K562 (cell line): ENCODE measurements around the gene PLXDC1. TPM values are rescaled to one million over a fixed set of nuclear protein-coding genes. Genes with fewer than 3 reads are reported as not detected.

ENCODE experiments used
- ATAC-seq: fragments of 200-7000 bp; cut with Tn5 transposase; 3 replicates; pipeline ENCODE4 v1.9.1; 2020; ENCODE audit warnings: moderate library complexity
- BruUV-seq: library from RNA; stranded (reverse); fragments of 400-500 nt; replicated peaks from 2 replicates; lab custom pipeline; 2021; lab: Mats Ljungman, UMichigan
- CTCF ChIA-PET: fragments of 300-600 bp; formaldehyde crosslinking; extraction: SDS; loops from one replicate; lab custom pipeline; 2021; ENCODE audit warnings: low intra/inter-chr PET ratio; lab: Yijun Ruan, JAX
- POLR2A ChIA-PET: fragments of 300-600, 350-650 bp; sonication (Branson Sonifier 250); formaldehyde crosslinking; extraction: SDS; loops from one replicate; lab custom pipeline; 2021; ENCODE audit warnings: antibody characterized with exemption, inconsistent platforms; lab: Yijun Ruan, JAX
- DNase-seq, 4 experiments: peaks; one replicate each; pipeline versions ENCODE4 v3.0.0 to v3.0.0-alpha.2; 2011 to 2018; ENCODE audit warnings: low spot score in 3 of 4, mixed read lengths in 3 of 4; ENCODE audit errors: extremely low read depth in 1 of 4
- FAIRE-seq: peaks from 2 replicates; lab custom pipeline; 2011; peaks lifted over from hg19 to GRCh38; lab: Jason Lieb, UNC
- H2AFZ ChIP-seq: 2 replicates; pipeline ENCODE4 v1.6.0; 2011; ENCODE audit warnings: low read depth, low read length, control low read depth, inconsistent platforms
- H3K27ac ChIP-seq: fragments of 200-600 bp; 3 replicates; pipeline ENCODE4 v1.8.0; 2011; ENCODE audit warnings: low read depth, mild to moderate bottlenecking, control low read depth, inconsistent platforms, low read length, moderate library complexity, mixed read lengths; ENCODE audit errors: extremely low read depth
- H3K27me3 ChIP-seq, 2 experiments: fragments of 300-600 bp in 1 of 2; 2 replicates in 1 of 2; 3 replicates in 1 of 2; pipeline versions ENCODE4 v1.6.0 to v1.8.0; 2011; ENCODE audit warnings: inconsistent platforms in 2 of 2, low read length in 2 of 2, mild to moderate bottlenecking in 1 of 2, mixed read lengths in 1 of 2, moderate library complexity in 1 of 2; ENCODE audit not compliant: control insufficient read depth in 2 of 2, insufficient read depth in 2 of 2
- H3K36me3 ChIP-seq: fragments of 300-600 bp; 3 replicates; pipeline ENCODE4 v1.8.0; 2011; ENCODE audit warnings: mild to moderate bottlenecking, low read length, inconsistent platforms; ENCODE audit not compliant: control insufficient read depth, insufficient read depth
- H3K4me1 ChIP-seq, 2 experiments: fragments of 200-600 bp in 1 of 2; replicated peaks in 1 of 2; 2 replicates in 1 of 2; 3 replicates in 1 of 2; pipeline versions ENCODE4 v1.5.1 to v1.8.0; 2011; ENCODE audit warnings: inconsistent platforms in 2 of 2, low read length in 2 of 2, mild to moderate bottlenecking in 1 of 2, mixed read lengths in 1 of 2, moderate library complexity in 1 of 2; ENCODE audit not compliant: control insufficient read depth in 2 of 2, insufficient read depth in 2 of 2
- H3K4me2 ChIP-seq: 2 replicates; pipeline ENCODE4 v1.6.1; 2011; ENCODE audit warnings: low read length, control low read depth, inconsistent platforms, mixed read lengths; ENCODE audit not compliant: insufficient read depth
- H3K4me3 ChIP-seq: fragments of 200-600 bp; sonication (generic), shearing (Covaris generic); 2 replicates; pipeline ENCODE4 v1.5.1; 2016; ENCODE audit warnings: control low read depth, inconsistent platforms
- H3K79me2 ChIP-seq: fragments of 200-600 bp; 3 replicates; pipeline ENCODE4 v1.8.0; 2011; ENCODE audit warnings: low read length, inconsistent platforms; ENCODE audit not compliant: control insufficient read depth, insufficient read depth
- H3K9ac ChIP-seq, 2 experiments: 2 replicates each; pipeline versions ENCODE4 v1.6.0 to v1.6.1; 2011; ENCODE audit warnings: low read depth in 2 of 2, low read length in 2 of 2, control low read depth in 1 of 2, inconsistent platforms in 1 of 2, mild to moderate bottlenecking in 1 of 2, mixed read lengths in 1 of 2; ENCODE audit not compliant: insufficient read depth in 1 of 2
- H3K9me1 ChIP-seq: one replicate; pipeline ENCODE4 v1.6.0; 2011; ENCODE audit warnings: inconsistent platforms, mild to moderate bottlenecking, low read length, moderate library complexity; ENCODE audit not compliant: control insufficient read depth, insufficient read depth
- H3K9me3 ChIP-seq: replicated peaks from 2 replicates; pipeline ENCODE4 v1.5.1; 2011; ENCODE audit warnings: low read depth, low read length, inconsistent platforms; ENCODE audit not compliant: control insufficient read depth, insufficient read depth
- H4K20me1 ChIP-seq: replicated peaks from 2 replicates; pipeline ENCODE4 v1.6.1; 2011; ENCODE audit warnings: low read length, inconsistent platforms, mixed read lengths; ENCODE audit not compliant: control insufficient read depth, insufficient read depth
- C11orf30 ChIP-seq: fragments of 450-650 bp; IDR thresholded peaks from 2 replicates; pipeline ENCODE4 v1.6.1; 2016; ENCODE audit warnings: low read depth, mild to moderate bottlenecking
- FOXA1 ChIP-seq: fragments of 450-650 bp; IDR thresholded peaks from 2 replicates; pipeline ENCODE4 v1.6.1; 2016; ENCODE audit warnings: mild to moderate bottlenecking, borderline replicate concordance
- HMG20A ChIP-seq: fragments of 450-650 bp; formaldehyde crosslinking; conservative IDR thresholded peaks from 2 replicates; pipeline ENCODE4 v1.4.0; 2020; ENCODE audit warnings: mild to moderate bottlenecking, mixed read lengths
- KDM4B ChIP-seq, 2 experiments: fragments of 450-650 bp in 1 of 2; sonication (generic) in 1 of 2; IDR thresholded peaks; 2 replicates each; pipeline ENCODE4 v1.6.1; 2016 to 2017; ENCODE audit warnings: borderline replicate concordance in 2 of 2, antibody characterized with exemption in 1 of 2, low read depth in 1 of 2, mild to moderate bottlenecking in 1 of 2
- MAFF ChIP-seq: IDR thresholded peaks from 2 replicates; pipeline ENCODE4 v1.6.1; 2012; ENCODE audit warnings: low read length, improper control_type of control experiment
- MAFG ChIP-seq: fragments of 450-650 bp; conservative IDR thresholded peaks from 2 replicates; pipeline ENCODE4 v1.6.1; 2016; ENCODE audit warnings: missing genetic modification characterization, missing compliant biosample characterization
- NEUROD1 ChIP-seq: fragments of 150-350 bp; IDR thresholded peaks from 2 replicates; pipeline ENCODE4 v1.6.1; 2014; ENCODE audit warnings: borderline replicate concordance, low read length, low read depth; ENCODE audit not compliant: partially characterized antibody
- POLR2H ChIP-seq: IDR thresholded peaks from 2 replicates; pipeline ENCODE4 v1.6.1; 2016; ENCODE audit warnings: missing genetic modification characterization, low read depth, mild to moderate bottlenecking, control low read depth, missing compliant biosample characterization, moderate library complexity
- RBM17 ChIP-seq: fragments of 200-400 bp; formaldehyde crosslinking; IDR thresholded peaks from 2 replicates; pipeline ENCODE4 v1.6.1; 2017; ENCODE audit warnings: low read depth, mild to moderate bottlenecking, low read length, borderline replicate concordance
- SRSF9 ChIP-seq: fragments of 200-400 bp; formaldehyde crosslinking; IDR thresholded peaks from 2 replicates; pipeline ENCODE4 v1.6.1; 2017; ENCODE audit warnings: low read depth, low read length, borderline replicate concordance
- TAF9B ChIP-seq: fragments of 450-650 bp; IDR thresholded peaks from 2 replicates; pipeline ENCODE4 v1.6.1; 2018; ENCODE audit warnings: mild to moderate bottlenecking; ENCODE audit not compliant: partially characterized antibody
- ZNF609 ChIP-seq: sonication (generic); formaldehyde crosslinking; IDR thresholded peaks from 2 replicates; pipeline ENCODE4 v1.8.1; 2023; ENCODE audit warnings: missing genetic modification reagents, mild to moderate bottlenecking, borderline replicate concordance
- WGBS: fragments of 100-300 bp; shearing (Covaris generic); methylation state at CpG from one replicate; pipeline ENCODE4 v1.1.6; 2016; ENCODE audit warnings: low coverage, mixed read lengths; ENCODE audit not compliant: insufficient coverage; ENCODE audit errors: missing lambda C conversion rate; 5-methylcytosine and 5-hydroxymethylcytosine counted together
- in situ Hi-C: fragments of 300-500 bp; cut with MboI; formaldehyde crosslinking; loops from 4 replicates; pipeline ENCODE4 v1.15.0; 2018; ENCODE audit warnings: inconsistent platforms, mixed read lengths
- intact Hi-C: fragments of 100-400 bp; cut with micrococcal nuclease; formaldehyde crosslinking; loops from 2 replicates; pipeline ENCODE4 v1.14.2; 2022
- polyA plus RNA-seq, 8 experiments: library from polyadenylated mRNA; depleted of rRNA in 4 of 8; stranded (reverse) in 5 of 8; unstranded in 3 of 8; fragments of >200 nt; fragmentation: Nextera tagmentation in 2 of 8; fragmentation: Illumina TruSeq in 1 of 8; extraction: Ambion mirVana in 2 of 8; extraction: Trizol in 1 of 8; gene quantifications; 2 replicates each; pipeline versions ENCODE4 v1.2.1 to v1.2.3, GENCODE V29; 2011 to 2014; ENCODE audit warnings: inconsistent platforms in 1 of 8, missing spikeins in 1 of 8
- total RNA-seq, 7 experiments: library from RNA; depleted of rRNA in 6 of 7; stranded (reverse); fragments of >200 nt in 6 of 7; fragmentation: Illumina TruSeq in 2 of 7; extraction: Trizol in 2 of 7; gene quantifications; 2 replicates each; pipeline versions ENCODE4 v1.2.1 to v1.2.3, GENCODE V29; 2011 to 2021; ENCODE audit warnings: low replicate concordance in 1 of 7
- TF ChIP-seq, protein P1 (sequence below): fragments of 450-650 bp; formaldehyde crosslinking; IDR thresholded peaks from 2 replicates; pipeline ENCODE4 v1.4.0; 2022; ENCODE audit warnings: missing genetic modification characterization

The PLXDC1 gene
- total and polyA plus RNA-seq, 9 of the 15 experiments (the other 6 are each of a cell fraction or from before 2014, with no cell fraction given), result not detected

- TF ChIP-seq ZNF609, result no peak
- no peak for TF ChIP-seq TAF9B
- TF ChIP-seq SRSF9, result no peak
Measured at GRCh38 chr17:39126436-39126835, 25.0 kb downstream of the PLXDC1 start (continued).

DNA sequence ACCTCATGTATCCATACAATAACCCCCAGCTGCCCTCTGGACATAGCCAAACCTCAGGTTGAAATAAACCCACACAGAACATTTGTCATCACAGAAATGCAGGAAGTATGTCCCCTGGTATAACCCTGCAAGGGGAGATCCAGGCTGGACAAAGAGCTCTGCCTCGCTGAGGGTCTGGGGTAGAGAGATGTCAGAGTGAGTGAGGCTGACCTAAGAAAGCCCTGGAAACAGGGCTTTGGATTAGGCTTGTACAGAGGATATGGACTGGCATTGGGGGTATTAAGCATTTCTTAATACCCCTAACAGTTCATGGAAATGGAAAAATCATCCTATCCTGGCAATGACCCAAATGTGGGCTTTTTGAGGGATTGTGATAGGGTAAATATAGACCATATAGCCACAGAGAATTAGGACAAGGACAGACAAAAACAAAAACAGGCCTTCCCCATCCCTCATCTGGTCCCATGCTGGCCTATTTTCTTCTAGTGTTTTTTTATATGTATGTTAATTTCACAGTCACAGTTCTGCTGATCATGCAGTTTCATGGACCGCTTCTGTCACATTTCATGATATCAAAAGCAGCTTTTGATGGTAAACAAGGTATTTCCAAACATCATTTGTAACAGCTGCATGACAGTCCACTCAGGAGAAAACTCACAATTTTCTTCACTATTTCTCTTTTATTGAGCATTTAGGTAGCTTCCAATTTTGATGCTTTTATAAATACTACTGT lies 26.1 kb downstream of the PLXDC1 start:
- ChIA-PET CTCF (no interaction called here), POLR2A (interaction anchor here (1.2 kb wide), 1 partner anchor 10 kb away, joined by 5 read pairs; no protein-coding TSS in a partner anchor)
- no peak for FAIRE-seq
- H3K9me1 ChIP-seq, result no peaks in the 10 kb centered on the region
- no peak overlapping the region for H3K4me2 ChIP-seq
- WGBS, result 14% methylated on average over 2 of the region's 2 CpGs
- no peak for DNase-seq
- H3K27ac ChIP-seq, result no peak overlapping the region
- no peaks in the 10 kb centered on the region for H3K9me3 ChIP-seq
- H3K79me2 ChIP-seq, result no peaks in the 10 kb centered on the region
- H3K4me3 ChIP-seq, result no peak overlapping the region
- H3K36me3 ChIP-seq, result no peaks in the 10 kb centered on the region
- peaks cover 27 to 44% of the 10 kb centered on the region in 2 experiments for H3K27me3 ChIP-seq
- intact Hi-C loops, result no loop called here
- no peaks in the 10 kb centered on the region; the same call in 1 of the 2 replicates for H4K20me1 ChIP-seq
- H3K9ac ChIP-seq, result no peak overlapping the region
- no TSS peak for BruUV-seq
- in situ Hi-C loops, result no loop called here
- H2AFZ ChIP-seq, result no peak overlapping the region
- no peaks in the 10 kb centered on the region for H3K4me1 ChIP-seq
- no peak for ATAC-seq
- TF ChIP-seq NEUROD1 (no peak), FOXA1 (no peak), MAFF (peak; percentile 90), MAFG (peak; percentile 85), C11orf30 (peak; percentile 86), KDM4B (IDR thresholded peaks at IDR 0.05; ENCODE audit: borderline replicate concordance in 2 of 2, low read depth in 1 of 2) (no peak), HMG20A (CRISPR knock-in tag) (no peak), POLR2H (no peak), RBM17 (no peak)
- TF ChIP-seq, protein P1, sequence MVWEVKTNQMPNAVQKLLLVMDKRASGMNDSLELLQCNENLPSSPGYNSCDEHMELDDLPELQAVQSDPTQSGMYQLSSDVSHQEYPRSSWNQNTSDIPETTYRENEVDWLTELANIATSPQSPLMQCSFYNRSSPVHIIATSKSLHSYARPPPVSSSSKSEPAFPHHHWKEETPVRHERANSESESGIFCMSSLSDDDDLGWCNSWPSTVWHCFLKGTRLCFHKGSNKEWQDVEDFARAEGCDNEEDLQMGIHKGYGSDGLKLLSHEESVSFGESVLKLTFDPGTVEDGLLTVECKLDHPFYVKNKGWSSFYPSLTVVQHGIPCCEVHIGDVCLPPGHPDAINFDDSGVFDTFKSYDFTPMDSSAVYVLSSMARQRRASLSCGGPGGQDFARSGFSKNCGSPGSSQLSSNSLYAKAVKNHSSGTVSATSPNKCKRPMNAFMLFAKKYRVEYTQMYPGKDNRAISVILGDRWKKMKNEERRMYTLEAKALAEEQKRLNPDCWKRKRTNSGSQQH (CRISPR knock-in tag), result no peak
